ENCODE data around the gene ZBTB37.

DNA sequence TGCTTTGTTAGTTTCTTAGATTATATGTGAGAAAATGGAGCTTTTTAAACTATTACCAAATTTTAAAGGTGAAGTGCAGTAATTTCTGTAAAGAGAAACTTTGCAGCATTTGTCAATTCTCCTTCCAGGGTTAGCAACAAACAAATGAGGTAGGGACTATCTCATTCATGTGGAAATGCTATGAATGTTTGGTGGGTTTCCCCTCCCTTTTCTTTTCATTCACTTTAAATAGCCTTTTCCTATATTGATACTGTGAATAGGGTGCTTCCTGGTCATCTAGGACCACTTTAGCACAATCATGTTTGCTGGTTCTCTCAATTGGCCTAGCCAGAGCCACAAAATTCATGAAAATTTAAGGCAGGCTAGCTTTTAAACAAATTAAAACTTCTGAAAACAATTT lies 20.6 kb downstream of the ZBTB37 start:
- no peak for TF ChIP-seq EZH2 (IDR thresholded peaks at IDR 0.05; ENCODE audit: insufficient read depth, poor library complexity, severe bottlenecking)
- no peak for TF ChIP-seq EZH2phosphoT487 (IDR thresholded peaks at IDR 0.05; ENCODE audit: insufficient read depth, low read depth)

Data from GM23248 (cell line).